OCI-LY7 (cell line): Measurements from ENCODE around the gene B4GALNT4.

Source experiments
- CTCF ChIP-seq: fragments of 200-600 bp; sonication (generic); conservative IDR thresholded peaks from 2 replicates; pipeline ENCODE4 v1.5.1; 2014; ENCODE audit warnings: mild to moderate bottlenecking, antibody characterized with exemption, low read length, moderate library complexity, mixed read lengths
- EZH2phosphoT487 ChIP-seq: fragments of 200-600 bp; sonication (generic); IDR thresholded peaks from 2 replicates; pipeline ENCODE4 v1.6.1; 2018; ENCODE audit warnings: low read depth, borderline replicate concordance, mild to moderate bottlenecking, mixed run types, antibody characterized with exemption, low read length, moderate library complexity, mixed read lengths

DNA sequence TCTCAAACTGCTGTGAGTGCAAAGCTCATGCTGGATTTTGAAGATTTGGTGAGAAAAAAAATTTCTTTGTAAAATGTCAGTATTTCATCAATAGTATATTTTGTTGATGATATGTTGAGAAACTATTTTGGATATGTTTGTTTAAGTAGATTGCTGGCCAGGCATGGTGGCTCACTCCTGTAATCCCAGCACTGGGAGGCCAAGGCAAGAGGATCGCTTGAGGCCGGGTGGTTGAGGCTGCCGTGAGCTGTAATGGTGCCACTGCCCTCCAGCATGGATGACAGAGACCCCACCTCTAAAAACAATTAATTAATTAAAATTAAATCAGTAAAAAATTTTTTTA is 41.7 kb upstream of the B4GALNT4 start:
- TF ChIP-seq CTCF (no peak), EZH2phosphoT487 (no peak)
